H1 (cell line): ENCODE data around the gene CCDC15. TPM values are rescaled to one million over a fixed set of nuclear protein-coding genes. Genes with fewer than 3 reads are reported as not detected.

Experiments used
- CTCF ChIA-PET: fragments of 300-600 bp; sonication (Branson Sonifier 250); formaldehyde crosslinking; loops from one replicate; lab custom pipeline; 2021; ENCODE audit not compliant: partially characterized antibody; lab: Charles Lee
- POLR2A ChIA-PET: fragments of 300-600 bp; sonication (Branson Sonifier 250); formaldehyde crosslinking; loops from one replicate; lab custom pipeline; 2021; ENCODE audit warnings: inconsistent platforms; ENCODE audit not compliant: partially characterized antibody; lab: Charles Lee
- DNase-seq, 2 experiments: peaks; one replicate each; pipeline versions ENCODE4 v3.0.0 to v3.0.0-alpha.2; 2010 to 2022; ENCODE audit warnings: low spot score in 2 of 2, low read depth in 1 of 2, mixed read lengths in 1 of 2
- FAIRE-seq: peaks from 2 replicates; lab custom pipeline; 2011; peaks lifted over from hg19 to GRCh38; lab: Jason Lieb, UNC
- H2AFZ ChIP-seq: 2 replicates; pipeline ENCODE4 v1.8.1; 2012; ENCODE audit warnings: low read length, inconsistent platforms
- H2AK5ac ChIP-seq: 2 replicates; pipeline ENCODE4 v1.6.1; 2013; ENCODE audit warnings: low read depth, low read length
- H2BK120ac ChIP-seq: replicated peaks from 2 replicates; pipeline ENCODE3; 2013; ENCODE audit warnings: low read depth, low read length, inconsistent platforms
- H2BK12ac ChIP-seq: 2 replicates; pipeline ENCODE4 v1.6.1; 2013; ENCODE audit warnings: low read depth, low read length
- H2BK15ac ChIP-seq: 2 replicates; pipeline ENCODE4 v1.6.1; 2013; ENCODE audit warnings: low read length
- H2BK20ac ChIP-seq: 2 replicates; pipeline ENCODE4 v1.6.1; 2013; ENCODE audit warnings: low read length
- H2BK5ac ChIP-seq: 2 replicates; pipeline ENCODE4 v1.6.1; 2013; ENCODE audit warnings: low read depth, low read length
- H3K14ac ChIP-seq: 2 replicates; pipeline ENCODE4 v1.6.1; 2013; ENCODE audit warnings: inconsistent platforms; ENCODE audit not compliant: insufficient read length
- H3K18ac ChIP-seq: 2 replicates; pipeline ENCODE4 v1.6.1; 2013; ENCODE audit warnings: low read length; ENCODE audit errors: extremely low read depth
- H3K23ac ChIP-seq: 2 replicates; pipeline ENCODE4 v1.6.1; 2013; ENCODE audit warnings: inconsistent platforms; ENCODE audit not compliant: insufficient read length
- H3K23me2 ChIP-seq: 2 replicates; pipeline ENCODE4 v1.6.1; 2013; ENCODE audit warnings: low read depth, low read length
- H3K27ac ChIP-seq: 2 replicates; pipeline ENCODE4 v1.6.1; 2011; ENCODE audit warnings: low read depth, low read length, inconsistent platforms
- H3K27me3 ChIP-seq, 4 experiments: replicated peaks in 1 of 4; 1 replicate in 1 of 4; 2 replicates in 3 of 4; pipeline versions ENCODE4 v1.6.1 to v1.8.1; 2011 to 2013; ENCODE audit warnings: low read length in 3 of 4, mild to moderate bottlenecking in 3 of 4, inconsistent platforms in 2 of 4, mixed read lengths in 2 of 4, moderate library complexity in 1 of 4; ENCODE audit not compliant: control insufficient read depth in 3 of 4, insufficient read depth in 3 of 4; ENCODE audit errors: extremely low read depth in 1 of 4
- H3K36me3 ChIP-seq, 4 experiments: 2 replicates each; pipeline versions ENCODE4 v1.6.1 to v1.8.1; 2011 to 2013; ENCODE audit warnings: mild to moderate bottlenecking in 4 of 4, low read length in 3 of 4, moderate library complexity in 2 of 4, control low read depth in 1 of 4, inconsistent platforms in 1 of 4; ENCODE audit not compliant: insufficient read depth in 4 of 4, control insufficient read depth in 2 of 4
- H3K4ac ChIP-seq: replicated peaks from 2 replicates; pipeline ENCODE3; 2013; ENCODE audit warnings: low read length, low read depth, mixed read lengths, inconsistent platforms; ENCODE audit not compliant: insufficient read length
- H3K4me1 ChIP-seq, 4 experiments: replicated peaks in 1 of 4; 1 replicate in 1 of 4; 2 replicates in 3 of 4; pipeline versions ENCODE4 v1.6.1 to v1.8.1; 2011 to 2013; ENCODE audit warnings: low read length in 3 of 4, inconsistent platforms in 2 of 4, mixed read lengths in 1 of 4; ENCODE audit not compliant: insufficient read depth in 4 of 4, control insufficient read depth in 3 of 4
- H3K4me2 ChIP-seq, 2 experiments: 2 replicates each; pipeline versions ENCODE4 v1.6.1 to v1.8.1; 2011 to 2013; ENCODE audit warnings: low read depth in 2 of 2, low read length in 2 of 2, control low read depth in 1 of 2, inconsistent platforms in 1 of 2, mild to moderate bottlenecking in 1 of 2; ENCODE audit not compliant: insufficient read depth in 1 of 2
- H3K4me3 ChIP-seq, 4 experiments: fragments of 200-600, 300-600 bp in 1 of 4; sonication (generic), shearing (Covaris generic), sonication (Bioruptor Twin) in 1 of 4; 2 replicates each; pipeline versions ENCODE4 v1.5.1 to v1.8.1; 2011 to 2016; ENCODE audit warnings: low read length in 4 of 4, low read depth in 3 of 4, control low read depth in 2 of 4, inconsistent platforms in 2 of 4, mild to moderate bottlenecking in 2 of 4, mixed read lengths in 1 of 4, moderate library complexity in 1 of 4; ENCODE audit not compliant: insufficient read depth in 2 of 4; ENCODE audit errors: extremely low read depth in 1 of 4
- H3K56ac ChIP-seq: replicated peaks from 2 replicates; pipeline ENCODE3; 2013; ENCODE audit warnings: low read depth, mild to moderate bottlenecking, mixed read lengths, low read length, inconsistent platforms; ENCODE audit not compliant: insufficient read length
- H3K79me1 ChIP-seq: 2 replicates; pipeline ENCODE4 v1.6.1; 2013; ENCODE audit warnings: low read depth, low read length, control low read depth
- H3K79me2 ChIP-seq, 2 experiments: 2 replicates each; pipeline versions ENCODE4 v1.6.1 to v1.8.1; 2012 to 2013; ENCODE audit warnings: low read length in 2 of 2, mild to moderate bottlenecking in 2 of 2, inconsistent platforms in 1 of 2; ENCODE audit not compliant: insufficient read depth in 2 of 2, control insufficient read depth in 1 of 2
- H3K9ac ChIP-seq, 4 experiments: replicated peaks in 1 of 4; 1 replicate in 1 of 4; 2 replicates in 3 of 4; pipeline versions ENCODE4 v1.6.1 to v1.8.1; 2011 to 2013; ENCODE audit warnings: low read depth in 3 of 4, low read length in 3 of 4, control low read depth in 2 of 4, mild to moderate bottlenecking in 2 of 4, moderate library complexity in 2 of 4, inconsistent platforms in 1 of 4; ENCODE audit errors: extremely low read depth in 1 of 4
- H3K9me3 ChIP-seq, 2 experiments: 2 replicates each; pipeline versions ENCODE4 v1.6.1 to v1.8.1; 2012 to 2013; ENCODE audit warnings: mild to moderate bottlenecking in 2 of 2, moderate library complexity in 2 of 2, control low read depth in 1 of 2, inconsistent platforms in 1 of 2, low read depth in 1 of 2, low read length in 1 of 2, mixed read lengths in 1 of 2; ENCODE audit not compliant: insufficient read depth in 2 of 2
- H4K20me1 ChIP-seq, 2 experiments: replicated peaks in 1 of 2; 2 replicates each; pipeline versions ENCODE3 to v1.8.1; 2011 to 2013; ENCODE audit warnings: inconsistent platforms in 2 of 2, low read length in 2 of 2, mild to moderate bottlenecking in 1 of 2; ENCODE audit not compliant: insufficient read depth in 2 of 2, control insufficient read depth in 1 of 2
- H4K5ac ChIP-seq: 2 replicates; pipeline ENCODE4 v1.6.1; 2013; ENCODE audit warnings: low read length, low read depth, mixed read lengths, inconsistent platforms; ENCODE audit not compliant: insufficient read length
- H4K8ac ChIP-seq: 2 replicates; pipeline ENCODE4 v1.8.0; 2013; ENCODE audit warnings: mild to moderate bottlenecking, moderate library complexity, low read length, inconsistent platforms; ENCODE audit not compliant: insufficient read depth; ENCODE audit errors: extremely low read depth
- H4K91ac ChIP-seq: replicated peaks from 2 replicates; pipeline ENCODE3; 2013; ENCODE audit warnings: low read length, mixed read lengths, inconsistent platforms; ENCODE audit not compliant: insufficient read length
- CEBPB ChIP-seq: IDR thresholded peaks from 2 replicates; pipeline ENCODE4 v1.6.1; 2012; ENCODE audit warnings: low read depth, low read length
- CREB1 ChIP-seq: IDR thresholded peaks from 2 replicates; pipeline ENCODE4 v1.6.1; 2012; ENCODE audit warnings: inconsistent platforms
- CTCF ChIP-seq, 3 experiments: IDR thresholded peaks; 1 replicate in 2 of 3; 2 replicates in 1 of 3; pipeline versions ENCODE4 v1.5.1 to v1.6.1; 2011; ENCODE audit warnings: low read length in 3 of 3, mild to moderate bottlenecking in 3 of 3, inconsistent platforms in 2 of 3, low read depth in 1 of 3, moderate library complexity in 1 of 3; ENCODE audit not compliant: insufficient read depth in 1 of 3; ENCODE audit errors: control extremely low read depth in 1 of 3
- JUND ChIP-seq: IDR thresholded peaks from 2 replicates; pipeline ENCODE4 v1.6.1; 2011; ENCODE audit warnings: mild to moderate bottlenecking, improper control_type of control experiment, low read length
- KDM1A ChIP-seq: fragments of 200-600, 300-600 bp; sonication (generic); IDR thresholded peaks from 2 replicates; pipeline ENCODE4 v1.7.1; 2016; ENCODE audit warnings: mild to moderate bottlenecking, low read length, borderline replicate concordance
- MAX ChIP-seq: IDR thresholded peaks from 2 replicates; pipeline ENCODE4 v1.6.1; 2012; ENCODE audit warnings: inconsistent platforms
- RNF2 ChIP-seq: fragments of 200-900, 300-1000 bp; sonication (generic); IDR thresholded peaks from 2 replicates; pipeline ENCODE4 v1.7.1; 2016; ENCODE audit warnings: borderline replicate concordance, low read depth, mild to moderate bottlenecking, antibody characterized with exemption, low read length; ENCODE audit not compliant: poor library complexity, severe bottlenecking; ENCODE audit errors: missing control alignments
- RXRA ChIP-seq: IDR thresholded peaks from 2 replicates; pipeline ENCODE4 v1.6.1; 2011; ENCODE audit warnings: low read depth, mild to moderate bottlenecking, low read length, moderate library complexity; ENCODE audit not compliant: insufficient read depth
- SIX5 ChIP-seq: IDR thresholded peaks from 2 replicates; pipeline ENCODE4 v1.6.1; 2011; ENCODE audit warnings: mild to moderate bottlenecking, low read depth, low read length
- SP1 ChIP-seq: IDR thresholded peaks from 2 replicates; pipeline ENCODE4 v1.6.1; 2011; ENCODE audit warnings: low read depth, low read length
- SP2 ChIP-seq: IDR thresholded peaks from 2 replicates; pipeline ENCODE4 v1.6.1; 2012; ENCODE audit warnings: mild to moderate bottlenecking, low read length, inconsistent platforms
- SP4 ChIP-seq: IDR thresholded peaks from 2 replicates; pipeline ENCODE4 v1.6.1; 2012; ENCODE audit warnings: low read length, inconsistent platforms
- polyA plus RNA-seq, 7 experiments: library from polyadenylated mRNA; depleted of rRNA in 3 of 7; stranded (reverse) in 5 of 7; unstranded in 2 of 7; fragments of >200 nt in 5 of 7; fragments of 200-250 nt in 2 of 7; gene quantifications; 1 replicate in 5 of 7; 2 replicates in 1 of 7; 4 replicates in 1 of 7; pipeline versions ENCODE4 v1.2.1 to v1.2.3, GENCODE V29; 2011 to 2013; ENCODE audit warnings: missing spikeins in 2 of 7, mixed read lengths in 2 of 7
- total RNA-seq: library from RNA; stranded (reverse); fragmentation: NEBNext Ultra II Directional; extraction: Animal tissue kit (Norgen Biotek cat#: 25700); gene quantifications from 2 replicates; pipeline ENCODE4 v1.2.1, GENCODE V29; 2021

CCDC15 gene
- total and polyA plus RNA-seq, 2 of the 8 experiments (the other 6 are each of a cell fraction or from before 2014, with no cell fraction given), result 1.5 to 3.1 TPM

- no peak overlapping the region for H3K23ac ChIP-seq
- peaks cover 2 to 25% (median 19%) of the 10 kb centered on the region in 4 experiments for H3K27me3 ChIP-seq
- no peak overlapping the region for H3K4me2 ChIP-seq
- H2AFZ ChIP-seq, result no peak overlapping the region
- H3K14ac ChIP-seq, result no peak overlapping the region
- no peak overlapping the region for H3K4ac ChIP-seq
- POLR2A ChIA-PET, result no interaction called here
- H2BK15ac ChIP-seq, result no peak overlapping the region
- TF ChIP-seq CTCF (IDR thresholded peaks at IDR 0.05; ENCODE audit: control extremely low read depth in 1 of 3, insufficient read depth in 1 of 3, low read depth in 1 of 3, low read length in 3 of 3) (no peak), SP4 (no peak), SIX5 (no peak), SP1 (no peak), JUND (no peak), SP2 (no peak), MAX (no peak), RXRA (no peak), CEBPB (no peak), RNF2 (no peak), CREB1 (no peak), KDM1A (no peak)
- TF ChIP-seq, all 59 proteins: peak for 0
- no peaks in the 10 kb centered on the region for H3K79me2 ChIP-seq
- H2BK120ac ChIP-seq, result no peak overlapping the region
- no peak overlapping the region for H3K18ac ChIP-seq
- H2BK20ac ChIP-seq, result no peak overlapping the region
- H4K8ac ChIP-seq, result no peak overlapping the region
- H3K9me3 ChIP-seq, result peaks cover 0 to 8% of the 10 kb centered on the region in 2 experiments; a peak in 2 of 4 replicates
- H2BK12ac ChIP-seq, result no peak overlapping the region
- no peak overlapping the region for H3K27ac ChIP-seq
- H4K91ac ChIP-seq, result no peak overlapping the region
- peaks cover 0 to 4% (median 2%) of the 10 kb centered on the region in 4 experiments; a peak in 3 of 7 replicates for H3K4me1 ChIP-seq
- H2BK5ac ChIP-seq, result no peak overlapping the region
- H3K36me3 ChIP-seq, result no peaks in the 10 kb centered on the region
- H2AK5ac ChIP-seq, result no peak overlapping the region
- no peak overlapping the region for H3K56ac ChIP-seq
- no peaks in the 10 kb centered on the region for H4K20me1 ChIP-seq
- CTCF ChIA-PET, result interaction anchor here (0.8 to 1.9 kb wide), 4 partner anchors 18 to 79 kb away, joined by 3 to 6 read pairs (median 4); no protein-coding TSS in a partner anchor
- H3K79me1 ChIP-seq, result no peaks in the 10 kb centered on the region
- no peak overlapping the region for H3K4me3 ChIP-seq
- no peak overlapping the region for H3K9ac ChIP-seq
- no peak for DNase-seq
- peaks cover 5% of the 10 kb centered on the region for H3K23me2 ChIP-seq
- no peak overlapping the region for H4K5ac ChIP-seq
- no peak for FAIRE-seq
Observed at GRCh38 chr11:124916370-124916710, 37.7 kb upstream of the CCDC15 start.
